SK-N-SH (cell line): ENCODE data around the gene ARAP1. TPM values are rescaled to one million over a fixed set of nuclear protein-coding genes. Genes with fewer than 3 reads are reported as not detected.

ENCODE experiments used
- CTCF ChIA-PET: fragments of 300-600, 350-600 bp; formaldehyde crosslinking; extraction: SDS; loops from one replicate; lab custom pipeline; 2021; lab: Yijun Ruan, JAX
- POLR2A ChIA-PET: fragments of 350-600 bp; sonication (Branson Sonifier 250); formaldehyde crosslinking; extraction: SDS; loops from one replicate; lab custom pipeline; 2020; ENCODE audit warnings: antibody characterized with exemption, inconsistent platforms; lab: Yijun Ruan, JAX
- DNase-seq: peaks from one replicate; pipeline ENCODE4 v3.0.0; 2012
- H2AFZ ChIP-seq: fragments of 200-600 bp; sonication (generic); 2 replicates; pipeline ENCODE4 v1.8.1; 2016; ENCODE audit warnings: antibody characterized with exemption, mild to moderate bottlenecking, low read depth
- H3F3A ChIP-seq: fragments of 200-600 bp; sonication (generic); replicated peaks from 2 replicates; pipeline ENCODE3; 2016; ENCODE audit warnings: antibody characterized with exemption, mild to moderate bottlenecking; ENCODE audit not compliant: insufficient read depth
- H3K27ac ChIP-seq, 2 experiments: fragments of 200-500 bp in 1 of 2; fragments of 200-600 bp in 1 of 2; sonication (Bioruptor generic) in 1 of 2; sonication (generic), shearing (Covaris generic) in 1 of 2; 2 replicates each; pipeline versions ENCODE4 v1.5.1 to v1.6.1; 2014 to 2016; ENCODE audit warnings: low read depth in 2 of 2, inconsistent platforms in 1 of 2, low read length in 1 of 2, mild to moderate bottlenecking in 1 of 2, mixed read lengths in 1 of 2
- H3K27me3 ChIP-seq: fragments of 200-600 bp; sonication (generic), shearing (Covaris generic); 2 replicates; pipeline ENCODE4 v1.6.1; 2016; ENCODE audit warnings: mixed run types; ENCODE audit not compliant: insufficient read depth
- H3K36me3 ChIP-seq, 2 experiments: fragments of 200-500 bp in 1 of 2; fragments of 200-600 bp in 1 of 2; sonication (Bioruptor generic) in 1 of 2; sonication (generic) in 1 of 2; replicated peaks in 1 of 2; 2 replicates each; pipeline versions ENCODE3 to v1.5.1; 2014 to 2016; ENCODE audit warnings: low read length in 1 of 2, mild to moderate bottlenecking in 1 of 2; ENCODE audit not compliant: insufficient read depth in 2 of 2, control insufficient read depth in 1 of 2
- H3K4me1 ChIP-seq, 2 experiments: fragments of 200-500 bp in 1 of 2; fragments of 200-600 bp in 1 of 2; sonication (Bioruptor generic) in 1 of 2; sonication (generic), shearing (Covaris generic) in 1 of 2; 2 replicates each; pipeline versions ENCODE4 v1.5.1 to v1.6.1; 2014 to 2016; ENCODE audit warnings: low read depth in 1 of 2, low read length in 1 of 2, mixed run types in 1 of 2; ENCODE audit not compliant: insufficient read depth in 2 of 2, control insufficient read depth in 1 of 2
- H3K4me2 ChIP-seq: fragments of 200-600 bp; sonication (generic), shearing (Covaris generic); 2 replicates; pipeline ENCODE4 v1.6.1; 2017; ENCODE audit warnings: mixed run types
- H3K4me3 ChIP-seq, 2 experiments: fragments of 200-500 bp in 1 of 2; fragments of 200-600 bp in 1 of 2; sonication (Bioruptor generic) in 1 of 2; sonication (generic), shearing (Covaris generic) in 1 of 2; 2 replicates each; pipeline versions ENCODE4 v1.5.1 to v1.8.1; 2014 to 2016; ENCODE audit warnings: low read depth in 2 of 2, inconsistent platforms in 1 of 2, low read length in 1 of 2, mild to moderate bottlenecking in 1 of 2, mixed read lengths in 1 of 2, moderate library complexity in 1 of 2
- H3K79me2 ChIP-seq: fragments of 200-600 bp; sonication (generic); 2 replicates; pipeline ENCODE4 v1.8.1; 2017; ENCODE audit warnings: mild to moderate bottlenecking; ENCODE audit not compliant: insufficient read depth
- H3K9ac ChIP-seq: fragments of 200-600 bp; sonication (generic); 2 replicates; pipeline ENCODE4 v1.6.1; 2017; ENCODE audit warnings: mixed run types
- H3K9me2 ChIP-seq: fragments of 200-600 bp; sonication (generic); 2 replicates; pipeline ENCODE4 v1.6.1; 2017; ENCODE audit warnings: mixed run types
- H3K9me3 ChIP-seq: fragments of 200-600 bp; sonication (generic); 2 replicates; pipeline ENCODE4 v1.6.1; 2017; ENCODE audit warnings: mixed run types, mild to moderate bottlenecking, moderate library complexity
- H4K20me1 ChIP-seq: fragments of 200-600 bp; sonication (generic); 2 replicates; pipeline ENCODE4 v1.6.1; 2017; ENCODE audit warnings: mild to moderate bottlenecking, mixed run types; ENCODE audit not compliant: insufficient read depth
- EP300 ChIP-seq, 2 experiments: IDR thresholded peaks; 2 replicates each; pipeline versions ENCODE4 v1.4.0 to v1.6.1; 2012; ENCODE audit warnings: borderline replicate concordance in 1 of 2, low read depth in 1 of 2, low read length in 1 of 2
- MEF2A ChIP-seq: IDR thresholded peaks from 2 replicates; pipeline ENCODE4 v1.4.0; 2012; ENCODE audit warnings: low read depth, borderline replicate concordance
- RAD21 ChIP-seq: IDR thresholded peaks from 2 replicates; pipeline ENCODE4 v1.6.1; 2012; ENCODE audit warnings: mild to moderate bottlenecking, low read length
- SMC3 ChIP-seq: IDR thresholded peaks from 2 replicates; pipeline ENCODE4 v1.6.1; 2012; ENCODE audit warnings: low read depth, low read length, improper control_type of control experiment
- TEAD4 ChIP-seq: IDR thresholded peaks from 2 replicates; pipeline ENCODE4 v1.4.0; 2012; ENCODE audit warnings: mild to moderate bottlenecking, borderline replicate concordance; ENCODE audit not compliant: insufficient read depth
- WGBS: methylation state at CpG from one replicate; pipeline ENCODE4 v1.1.6; 2017; ENCODE audit warnings: low lambda C conversion rate; 5-methylcytosine and 5-hydroxymethylcytosine counted together
- polyA plus RNA-seq, 3 experiments: library from polyadenylated mRNA; depleted of rRNA; stranded (reverse); fragments of >200 nt; gene quantifications; 2 replicates each; pipeline ENCODE4 v1.2.3, GENCODE V29; 2012
- TF ChIP-seq, protein P1 (sequence below): IDR thresholded peaks from 2 replicates; pipeline ENCODE4; 2012
- TF ChIP-seq, protein P2 (sequence below): IDR thresholded peaks from 2 replicates; pipeline ENCODE4 v1.6.1; 2012; ENCODE audit warnings: mild to moderate bottlenecking, low read depth, low read length, moderate library complexity
- TF ChIP-seq, protein P3 (sequence below): fragments of 200-600 bp; sonication (generic); IDR thresholded peaks from 2 replicates; pipeline ENCODE4 v1.6.1; 2017; ENCODE audit warnings: antibody characterized with exemption, mild to moderate bottlenecking, moderate library complexity

The ARAP1 gene
- polyA plus RNA-seq, 1 of the 3 experiments (the other 2 are of a cell fraction): 56.6 TPM

DNA sequence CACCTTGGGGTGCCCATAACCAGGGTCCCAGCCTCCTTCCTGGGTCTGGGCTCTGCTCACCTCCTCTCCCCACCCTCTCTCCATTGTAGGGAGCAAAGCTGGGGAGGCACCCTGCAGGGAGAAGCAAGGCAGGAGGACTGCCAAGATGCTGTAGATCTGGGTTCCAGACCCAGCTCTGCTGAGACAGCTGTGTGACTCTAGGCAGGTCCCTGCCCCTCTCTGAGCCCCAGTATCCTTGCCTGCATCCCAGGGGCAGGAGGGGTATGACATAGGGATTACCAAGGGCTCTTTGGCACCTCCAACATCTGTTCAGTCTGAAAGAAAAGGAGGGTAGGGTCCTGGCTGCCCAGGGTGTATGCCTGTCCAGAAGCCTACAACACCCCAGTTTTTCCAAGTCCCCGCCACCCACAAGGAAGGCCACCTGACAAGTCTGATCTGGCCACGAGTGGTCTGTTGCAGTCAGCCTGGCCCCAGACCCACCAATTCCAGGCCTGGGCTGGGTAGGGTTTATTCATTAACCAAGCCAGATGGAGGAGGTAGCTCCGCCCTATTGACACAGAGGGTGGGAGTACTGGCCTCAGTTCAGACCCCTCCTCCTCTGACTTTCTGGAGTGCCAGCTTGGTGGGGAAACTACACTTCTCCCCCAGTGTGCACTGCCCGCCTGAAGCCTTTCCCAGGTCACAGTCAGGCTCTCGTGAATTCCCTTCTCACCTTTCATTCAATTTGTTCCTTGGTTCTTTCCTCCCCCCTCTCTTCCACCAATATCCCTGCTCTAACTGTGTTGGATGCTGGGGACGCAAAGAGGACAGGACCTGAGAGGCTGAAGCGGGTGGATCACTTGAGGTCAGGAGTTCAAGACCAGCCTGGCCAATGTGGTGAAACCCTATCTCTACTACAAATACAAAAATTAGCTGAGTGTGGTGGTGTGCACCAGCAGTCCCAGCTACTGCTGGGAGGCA is 26.6 kb upstream of the ARAP1 start (continued):
- TF ChIP-seq, protein P1, sequence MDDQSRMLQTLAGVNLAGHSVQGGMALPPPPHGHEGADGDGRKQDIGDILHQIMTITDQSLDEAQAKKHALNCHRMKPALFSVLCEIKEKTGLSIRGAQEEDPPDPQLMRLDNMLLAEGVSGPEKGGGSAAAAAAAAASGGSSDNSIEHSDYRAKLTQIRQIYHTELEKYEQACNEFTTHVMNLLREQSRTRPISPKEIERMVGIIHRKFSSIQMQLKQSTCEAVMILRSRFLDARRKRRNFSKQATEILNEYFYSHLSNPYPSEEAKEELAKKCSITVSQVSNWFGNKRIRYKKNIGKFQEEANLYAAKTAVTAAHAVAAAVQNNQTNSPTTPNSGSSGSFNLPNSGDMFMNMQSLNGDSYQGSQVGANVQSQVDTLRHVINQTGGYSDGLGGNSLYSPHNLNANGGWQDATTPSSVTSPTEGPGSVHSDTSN: no peak
- no peak for TF ChIP-seq RAD21
- TF ChIP-seq, protein P2, sequence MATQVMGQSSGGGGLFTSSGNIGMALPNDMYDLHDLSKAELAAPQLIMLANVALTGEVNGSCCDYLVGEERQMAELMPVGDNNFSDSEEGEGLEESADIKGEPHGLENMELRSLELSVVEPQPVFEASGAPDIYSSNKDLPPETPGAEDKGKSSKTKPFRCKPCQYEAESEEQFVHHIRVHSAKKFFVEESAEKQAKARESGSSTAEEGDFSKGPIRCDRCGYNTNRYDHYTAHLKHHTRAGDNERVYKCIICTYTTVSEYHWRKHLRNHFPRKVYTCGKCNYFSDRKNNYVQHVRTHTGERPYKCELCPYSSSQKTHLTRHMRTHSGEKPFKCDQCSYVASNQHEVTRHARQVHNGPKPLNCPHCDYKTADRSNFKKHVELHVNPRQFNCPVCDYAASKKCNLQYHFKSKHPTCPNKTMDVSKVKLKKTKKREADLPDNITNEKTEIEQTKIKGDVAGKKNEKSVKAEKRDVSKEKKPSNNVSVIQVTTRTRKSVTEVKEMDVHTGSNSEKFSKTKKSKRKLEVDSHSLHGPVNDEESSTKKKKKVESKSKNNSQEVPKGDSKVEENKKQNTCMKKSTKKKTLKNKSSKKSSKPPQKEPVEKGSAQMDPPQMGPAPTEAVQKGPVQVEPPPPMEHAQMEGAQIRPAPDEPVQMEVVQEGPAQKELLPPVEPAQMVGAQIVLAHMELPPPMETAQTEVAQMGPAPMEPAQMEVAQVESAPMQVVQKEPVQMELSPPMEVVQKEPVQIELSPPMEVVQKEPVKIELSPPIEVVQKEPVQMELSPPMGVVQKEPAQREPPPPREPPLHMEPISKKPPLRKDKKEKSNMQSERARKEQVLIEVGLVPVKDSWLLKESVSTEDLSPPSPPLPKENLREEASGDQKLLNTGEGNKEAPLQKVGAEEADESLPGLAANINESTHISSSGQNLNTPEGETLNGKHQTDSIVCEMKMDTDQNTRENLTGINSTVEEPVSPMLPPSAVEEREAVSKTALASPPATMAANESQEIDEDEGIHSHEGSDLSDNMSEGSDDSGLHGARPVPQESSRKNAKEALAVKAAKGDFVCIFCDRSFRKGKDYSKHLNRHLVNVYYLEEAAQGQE: no peak
- TF ChIP-seq, protein P3, sequence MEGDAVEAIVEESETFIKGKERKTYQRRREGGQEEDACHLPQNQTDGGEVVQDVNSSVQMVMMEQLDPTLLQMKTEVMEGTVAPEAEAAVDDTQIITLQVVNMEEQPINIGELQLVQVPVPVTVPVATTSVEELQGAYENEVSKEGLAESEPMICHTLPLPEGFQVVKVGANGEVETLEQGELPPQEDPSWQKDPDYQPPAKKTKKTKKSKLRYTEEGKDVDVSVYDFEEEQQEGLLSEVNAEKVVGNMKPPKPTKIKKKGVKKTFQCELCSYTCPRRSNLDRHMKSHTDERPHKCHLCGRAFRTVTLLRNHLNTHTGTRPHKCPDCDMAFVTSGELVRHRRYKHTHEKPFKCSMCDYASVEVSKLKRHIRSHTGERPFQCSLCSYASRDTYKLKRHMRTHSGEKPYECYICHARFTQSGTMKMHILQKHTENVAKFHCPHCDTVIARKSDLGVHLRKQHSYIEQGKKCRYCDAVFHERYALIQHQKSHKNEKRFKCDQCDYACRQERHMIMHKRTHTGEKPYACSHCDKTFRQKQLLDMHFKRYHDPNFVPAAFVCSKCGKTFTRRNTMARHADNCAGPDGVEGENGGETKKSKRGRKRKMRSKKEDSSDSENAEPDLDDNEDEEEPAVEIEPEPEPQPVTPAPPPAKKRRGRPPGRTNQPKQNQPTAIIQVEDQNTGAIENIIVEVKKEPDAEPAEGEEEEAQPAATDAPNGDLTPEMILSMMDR: no peak
- TF ChIP-seq EP300 (IDR thresholded peaks at IDR 0.05; ENCODE audit: borderline replicate concordance in 1 of 2, low read depth in 1 of 2, low read length in 1 of 2): no peak
- TF ChIP-seq MEF2A: no peak

DNA sequence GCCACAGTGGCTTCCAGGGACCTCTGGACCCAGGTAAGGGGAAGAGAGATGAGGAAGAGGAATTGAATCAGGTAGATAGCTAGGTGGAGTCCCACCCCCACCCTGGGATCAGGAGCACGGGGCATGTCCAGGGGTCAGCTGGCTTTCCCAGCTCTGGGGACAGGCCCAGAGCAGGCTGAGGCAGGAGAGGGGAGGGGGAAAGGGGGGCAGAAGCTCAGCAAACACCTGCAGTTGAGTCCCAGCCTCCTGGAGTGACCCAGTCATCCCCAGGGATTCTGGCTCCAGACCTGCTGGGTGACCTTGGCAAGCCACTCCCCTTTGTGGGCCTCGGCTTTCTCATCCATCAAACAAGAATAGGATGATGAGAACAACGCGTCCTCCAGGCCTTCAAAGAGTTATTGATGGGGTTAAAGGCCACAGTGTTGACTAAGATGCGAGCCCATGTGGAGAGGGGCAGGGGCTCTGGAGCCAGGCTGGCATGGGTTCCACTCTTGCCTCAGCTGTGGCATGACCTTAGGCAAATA is 25.6 kb upstream of the ARAP1 start:
- no peak for DNase-seq
- ChIA-PET CTCF (interaction anchor here (1.0 to 4.8 kb wide), 6 partner anchors 9 to 54 kb away, joined by 3 to 33 read pairs (median 4); partner anchors contain the start of gene STARD10), POLR2A (interaction anchor here (0.6 kb wide), 1 partner anchor 48 kb away, joined by 3 read pairs; no protein-coding TSS in a partner anchor)
- no peaks in the 10 kb centered on the region for H4K20me1 ChIP-seq
- H3K79me2 ChIP-seq: no peaks in the 10 kb centered on the region
- no peak overlapping the region for H3K4me2 ChIP-seq
- no peak overlapping the region for H3K4me3 ChIP-seq
- H3K9ac ChIP-seq: no peak overlapping the region
- H2AFZ ChIP-seq: no peak overlapping the region
- peaks cover 12 to 78% of the 10 kb centered on the region in 2 experiments for H3K4me1 ChIP-seq
- H3K27me3 ChIP-seq: no peaks in the 10 kb centered on the region
- 96% methylated on average over 3 of the region's 5 CpGs for WGBS
- peak overlapping the region in 1 of 2 experiments; percentile 43; a peak in 1 of 4 replicates for H3K27ac ChIP-seq
- no peaks in the 10 kb centered on the region for H3F3A ChIP-seq
- H3K9me2 ChIP-seq: no peaks in the 10 kb centered on the region
- H3K9me3 ChIP-seq: no peaks in the 10 kb centered on the region
- no peaks in the 10 kb centered on the region for H3K36me3 ChIP-seq
- TF ChIP-seq TEAD4 (no peak), SMC3 (no peak)
